LNCAP (cell line): ENCODE data around the gene TEX30.

Experiments
- CTCF ChIP-seq: fragments of 450-650 bp; IDR thresholded peaks from 2 replicates; pipeline ENCODE4 v1.5.1; 2017; ENCODE audit warnings: mild to moderate bottlenecking

TEX30 gene

GRCh38 chr13:102768909-102769308, 4.7 kb downstream of the TEX30 start:
- no peak for TF ChIP-seq CTCF

- no peak for TF ChIP-seq CTCF
Observed at GRCh38 chr13:102763741-102764140, 9.8 kb downstream of the TEX30 start.

GRCh38 chr13:102761071-102761470, 12.5 kb downstream of the TEX30 start:
- TF ChIP-seq CTCF = no peak

GRCh38 chr13:102758842-102759241, 14.7 kb downstream of the TEX30 start:
- TF ChIP-seq CTCF = no peak

- TF ChIP-seq CTCF = no peak
Observed at GRCh38 chr13:102757006-102757405, 16.6 kb downstream of the TEX30 start.

- no peak for TF ChIP-seq CTCF
Observed at GRCh38 chr13:102751886-102752285, 21.7 kb downstream of the TEX30 start.

- TF ChIP-seq CTCF = no peak
Observed at GRCh38 chr13:102742506-102742905, 31.1 kb downstream of the TEX30 start.

- no peak for TF ChIP-seq CTCF
Observed at GRCh38 chr13:102742101-102742500, 31.5 kb downstream of the TEX30 start.
